GM21447 (cell line): ENCODE data around the gene NFE2L3.
"Not testable (repeated sequence)": the region's sequence is repeated elsewhere in the genome, so short reads cannot be mapped to it uniquely, and the experiment has no call there.

Experiments
- ATAC-seq: cut with Tn5 transposase; IDR thresholded peaks from one replicate; pipeline ENCODE4 v1.9.1; 2021; ENCODE audit not compliant: unreplicated experiment

Gene NFE2L3

GRCh38 chr7:26166684-26167266 is 14.8 kb downstream of the NFE2L3 start:
- peak; percentile 45 for ATAC-seq

DNA sequence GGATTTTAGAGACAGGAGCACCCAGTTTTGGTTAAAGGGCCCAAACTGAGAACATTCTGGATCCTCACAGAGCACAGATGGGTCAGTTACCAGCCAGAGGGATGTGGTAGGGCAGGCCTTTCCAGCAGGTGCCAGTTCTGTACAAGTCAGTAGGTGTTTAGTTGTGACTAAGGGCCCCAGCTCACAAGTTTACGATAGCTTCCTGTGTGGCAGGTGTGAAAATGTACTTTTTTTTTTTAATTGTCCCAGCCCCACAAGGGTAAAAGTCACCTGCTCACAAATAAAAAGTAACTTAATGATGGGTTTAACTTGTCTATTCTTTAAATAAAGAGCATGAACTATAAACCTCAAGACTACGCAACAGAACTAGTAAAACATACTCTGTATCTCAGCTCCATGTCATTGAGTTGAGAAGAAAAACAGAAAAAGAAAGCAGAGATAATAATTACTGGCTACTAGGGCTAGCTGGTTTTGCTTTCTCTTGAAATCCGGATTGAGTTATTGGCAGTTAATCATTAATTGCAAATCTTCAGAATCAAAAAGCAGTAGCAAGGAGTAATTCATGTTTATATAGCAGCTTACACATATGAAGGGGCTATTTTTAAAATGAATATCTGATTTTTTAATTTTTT is 15.4 kb downstream of the NFE2L3 start:
- peak; percentile 89 for ATAC-seq

DNA sequence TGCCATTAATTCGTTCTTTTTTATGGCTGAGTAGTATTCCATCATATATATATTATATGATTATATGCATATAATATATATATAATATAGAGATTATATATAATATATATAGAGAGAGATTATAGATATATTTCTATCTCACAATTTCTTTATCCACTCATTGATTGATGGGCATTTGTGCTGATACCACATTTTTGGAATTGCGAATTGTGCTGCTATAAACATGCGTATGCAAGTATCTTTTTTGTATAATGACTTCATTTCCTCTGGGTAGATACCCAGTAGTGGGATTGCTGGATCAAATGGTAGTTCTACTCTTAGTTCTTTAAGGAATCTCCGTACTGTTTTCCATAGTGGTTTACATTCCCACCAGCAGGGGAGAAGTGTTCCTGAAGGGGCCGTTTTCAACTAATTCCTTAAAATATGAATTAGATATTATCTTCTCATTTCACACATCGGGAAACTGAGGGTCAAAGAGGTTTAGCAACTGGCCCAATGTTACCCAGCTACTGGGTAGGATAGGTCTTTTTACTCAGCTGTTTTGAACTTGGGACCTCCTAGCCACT is 16.5 kb downstream of the NFE2L3 start:
- ATAC-seq, result no peak

DNA sequence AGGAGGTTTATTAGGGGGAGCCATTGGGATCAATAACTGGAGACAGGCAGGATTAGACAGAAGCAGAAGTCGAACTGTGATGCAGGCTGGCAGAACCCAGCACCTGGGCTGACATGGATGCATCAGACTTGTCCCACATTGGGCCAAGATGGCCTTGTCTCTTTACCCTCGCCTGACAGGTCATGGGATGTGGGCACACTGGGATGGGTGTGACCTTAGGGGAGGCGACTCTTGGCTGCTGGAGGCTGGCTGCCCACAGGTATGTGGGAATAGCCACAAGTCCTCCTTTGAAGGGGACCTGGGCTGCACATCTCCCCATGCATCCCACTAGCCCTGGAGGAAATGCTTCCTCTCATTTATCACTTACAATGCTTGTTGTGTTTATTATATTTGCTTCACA is 17.3 kb downstream of the NFE2L3 start:
- no peak for ATAC-seq

GRCh38 chr7:26170663-26171062 is 18.7 kb downstream of the NFE2L3 start:
- ATAC-seq, result no peak

DNA sequence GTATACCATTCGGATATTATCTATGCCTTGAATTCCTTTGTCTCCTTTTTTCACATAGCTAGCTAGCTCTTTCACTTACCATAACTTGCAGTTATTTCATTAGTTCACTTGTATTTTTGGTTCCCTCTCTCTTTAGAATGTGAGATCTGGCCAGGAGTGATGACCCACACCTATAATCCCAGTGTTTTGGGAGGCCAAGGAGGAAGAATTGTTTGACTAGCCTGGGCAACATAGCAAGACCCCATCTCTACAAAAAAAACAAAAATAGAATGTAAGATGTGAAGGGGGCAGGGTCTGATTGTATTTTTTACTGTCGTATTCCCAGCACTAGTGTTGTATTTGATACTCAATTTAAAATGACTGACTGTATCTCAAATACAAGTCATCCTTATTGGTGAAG is 19.6 kb downstream of the NFE2L3 start:
- ATAC-seq, result no peak

- ATAC-seq, result no peak
Measured at GRCh38 chr7:26172048-26172447, 20.1 kb downstream of the NFE2L3 start.

DNA sequence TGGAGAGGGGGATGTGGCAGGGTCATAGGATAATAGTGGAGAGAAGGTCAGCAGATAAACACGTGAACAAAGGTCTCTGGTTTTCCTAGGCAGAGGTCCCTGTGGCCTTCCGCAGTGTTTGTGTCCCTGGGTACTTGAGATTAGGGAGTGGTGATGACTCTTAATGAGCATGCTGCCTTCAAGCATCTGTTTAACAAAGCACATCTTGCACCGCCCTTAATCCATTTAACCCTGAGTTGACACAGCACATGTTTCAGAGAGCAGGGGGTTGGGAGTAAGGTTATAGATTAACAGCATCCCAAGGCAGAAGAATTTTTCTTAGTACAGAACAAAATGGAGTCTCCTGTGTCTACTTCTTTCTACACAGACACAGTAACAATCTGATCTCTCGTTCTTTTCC is 23.9 kb downstream of the NFE2L3 start:
- ATAC-seq, result not testable (repeated sequence)

DNA sequence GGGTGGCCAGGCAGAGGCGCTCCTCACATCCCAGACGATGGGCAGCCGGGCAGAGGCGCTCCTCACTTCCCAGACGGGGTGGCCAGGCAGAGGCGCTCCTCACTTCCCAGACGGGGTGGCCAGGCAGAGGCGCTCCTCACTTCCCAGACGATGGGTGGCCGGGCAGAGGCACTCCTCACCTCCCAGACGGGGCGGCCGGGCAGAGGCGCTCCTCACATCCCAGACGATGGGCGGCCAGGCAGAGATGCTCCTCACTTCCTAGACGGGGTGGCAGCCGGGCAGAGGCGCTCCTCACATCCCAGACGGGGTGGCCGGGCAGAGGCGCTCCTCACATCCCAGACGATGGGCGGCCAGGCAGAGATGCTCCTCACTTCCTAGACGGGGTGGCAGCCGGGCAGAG is 24.7 kb downstream of the NFE2L3 start:
- ATAC-seq, result not testable (repeated sequence)

GRCh38 chr7:26177269-26177668 is 25.3 kb downstream of the NFE2L3 start:
- not testable (repeated sequence) for ATAC-seq

- ATAC-seq, result no peak
Measured at GRCh38 chr7:26178272-26178960, 26.4 kb downstream of the NFE2L3 start.

DNA sequence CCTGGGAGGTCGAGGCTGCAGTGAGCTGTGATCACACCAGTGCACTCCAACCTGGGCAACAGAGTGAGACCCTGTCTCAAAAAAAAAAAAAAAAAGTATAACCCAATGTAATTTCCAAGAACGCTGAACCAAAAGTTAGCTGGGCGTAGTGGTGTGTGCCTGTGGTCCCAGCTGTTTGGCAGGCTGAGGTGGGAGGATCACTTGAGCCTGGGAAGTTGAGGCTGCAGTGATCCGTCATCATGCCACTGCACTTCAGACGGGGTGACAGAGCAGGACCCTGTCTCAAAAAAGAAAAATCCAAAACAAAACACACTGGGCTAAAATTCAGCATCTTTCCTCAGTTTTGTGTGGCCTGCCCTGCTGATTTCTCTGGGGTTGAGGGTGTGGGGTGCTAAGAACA is 27.4 kb downstream of the NFE2L3 start:
- no peak for ATAC-seq

DNA sequence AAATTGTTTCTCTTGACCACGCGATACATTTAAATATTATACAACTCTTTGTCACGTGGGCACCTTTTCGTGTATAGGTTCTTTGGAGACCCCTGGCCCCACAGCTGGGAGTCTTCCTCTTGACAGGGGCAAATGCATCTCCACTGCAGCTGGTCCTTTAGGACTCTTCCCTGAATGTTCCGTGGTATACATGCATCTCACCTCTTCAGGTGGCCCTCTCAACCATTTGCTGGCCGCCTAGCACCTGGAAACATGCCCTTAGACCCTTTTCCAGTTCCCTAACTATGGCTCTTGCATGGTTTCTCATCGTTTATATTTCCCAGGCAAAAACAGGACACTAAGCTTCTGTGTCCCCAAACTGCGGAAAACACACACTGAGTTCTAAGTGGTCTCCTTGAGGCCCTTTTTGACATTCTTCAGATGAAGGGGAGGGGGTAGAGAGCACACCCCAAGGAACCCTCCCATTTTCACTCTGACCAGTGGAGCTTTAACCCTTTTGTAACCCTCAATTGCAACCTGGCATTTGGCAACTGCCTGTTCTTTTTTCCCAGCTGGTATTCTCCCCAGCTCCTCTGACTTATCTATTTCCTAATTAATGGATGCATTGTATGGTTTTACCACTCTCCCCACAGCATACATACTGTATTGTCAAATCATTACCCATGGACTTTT is 28.0 kb downstream of the NFE2L3 start:
- no peak for ATAC-seq

GRCh38 chr7:26180792-26181198 is 28.8 kb downstream of the NFE2L3 start:
- ATAC-seq, result no peak

DNA sequence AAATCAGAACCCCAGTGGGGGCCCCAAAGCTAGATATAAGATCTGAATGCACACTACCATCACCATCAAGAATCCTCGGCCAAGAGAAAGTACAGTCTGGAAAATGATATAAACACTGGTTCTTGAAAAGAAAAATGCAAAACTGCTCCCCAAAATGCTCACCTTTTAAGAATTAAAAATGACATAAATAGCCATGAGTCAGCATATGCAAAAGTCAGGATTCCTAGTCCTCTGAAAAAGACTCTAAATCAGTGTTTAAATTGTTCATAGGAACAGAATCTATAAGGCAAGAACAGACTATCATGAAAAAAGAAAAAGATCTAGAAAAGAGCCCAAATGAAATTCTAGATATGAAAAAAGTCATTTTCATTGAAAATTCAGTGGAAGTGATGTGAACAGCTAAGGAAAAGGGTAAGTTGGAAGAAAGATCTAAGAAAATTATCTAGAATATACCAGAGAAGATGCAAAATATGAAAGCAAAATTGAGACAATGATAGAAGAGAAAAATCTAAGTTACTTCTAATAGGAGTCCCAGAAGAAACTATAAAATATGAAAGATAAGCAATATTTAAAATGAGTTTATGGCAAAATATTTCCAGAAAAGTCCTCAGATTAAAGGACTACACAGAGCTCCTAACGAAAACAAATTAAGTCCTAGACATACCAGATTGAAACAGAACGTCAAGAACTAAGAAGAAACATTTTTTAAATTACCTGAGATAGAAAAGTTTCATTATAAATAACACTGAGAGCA is 29.7 kb downstream of the NFE2L3 start:
- ATAC-seq, result no peak

DNA sequence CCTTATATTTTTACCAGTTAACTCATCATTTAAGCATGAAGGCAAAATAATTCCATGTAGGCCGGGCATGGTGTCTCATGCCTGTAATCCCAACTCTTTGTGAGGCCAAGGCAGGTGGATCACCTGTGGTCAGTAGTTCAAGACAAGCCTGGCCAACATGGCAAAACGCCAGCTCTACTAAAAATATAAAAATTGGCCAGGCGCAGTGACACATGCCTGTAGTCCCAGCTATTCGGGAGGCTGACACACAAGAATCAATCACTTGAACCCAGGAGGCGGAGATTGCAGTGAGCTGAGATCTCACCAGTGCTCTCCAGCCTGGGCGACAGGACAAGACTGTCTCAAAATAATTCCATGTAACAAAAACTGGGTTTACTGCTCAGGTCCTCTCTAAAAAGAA is 30.3 kb downstream of the NFE2L3 start:
- no peak for ATAC-seq

DNA sequence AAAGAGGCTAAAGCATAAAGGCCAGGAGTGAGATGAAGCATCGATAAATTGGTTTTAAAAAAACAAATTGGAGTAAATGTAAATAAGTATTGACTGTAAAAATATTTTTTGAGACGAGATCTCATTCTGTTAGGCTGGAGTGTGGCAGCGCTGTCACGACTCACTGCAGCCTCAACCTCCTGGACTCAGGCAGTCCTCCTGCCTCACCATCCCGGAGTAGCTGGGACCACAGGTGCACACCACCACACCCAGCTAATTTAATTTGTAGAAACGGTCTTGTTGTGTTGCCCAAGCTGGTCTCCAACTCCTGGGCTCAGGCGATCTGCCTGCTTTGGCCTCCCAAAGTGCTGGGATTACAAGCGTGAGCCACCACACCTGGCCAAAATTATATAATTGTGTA is 30.7 kb downstream of the NFE2L3 start:
- no peak for ATAC-seq

DNA sequence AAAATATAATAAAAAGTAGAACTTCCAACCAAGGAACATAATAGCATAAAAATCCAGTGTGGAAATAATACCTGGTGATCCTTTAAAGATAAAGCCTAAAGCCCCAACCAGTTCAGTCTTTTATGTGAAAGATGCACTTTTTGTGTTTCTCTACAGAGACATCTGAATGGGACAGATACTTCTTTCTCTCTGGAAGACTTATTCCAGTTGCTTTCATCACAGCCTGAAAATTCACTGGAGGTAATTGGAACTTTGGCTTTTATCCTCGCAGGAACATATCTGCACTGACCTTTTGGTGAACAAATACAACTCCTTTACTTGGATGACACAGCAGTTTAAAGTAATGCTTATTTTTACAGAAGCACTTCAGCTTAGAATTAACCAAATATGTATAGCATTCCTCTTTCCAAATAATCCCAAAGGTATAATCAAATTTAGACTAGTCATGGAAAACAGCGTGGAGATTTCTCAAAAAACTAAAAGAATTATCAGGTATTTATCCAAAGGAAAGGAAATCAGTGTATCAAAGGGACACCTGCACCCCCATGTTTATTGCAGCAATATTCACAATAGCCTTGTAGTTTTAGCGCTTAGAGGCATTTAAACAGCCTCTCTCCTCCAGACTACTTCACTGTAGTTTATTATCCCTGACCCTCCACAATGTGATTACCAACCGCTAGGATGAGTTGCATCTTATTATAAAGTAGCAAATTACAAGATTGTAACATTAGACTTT is 31.7 kb downstream of the NFE2L3 start:
- no peak for ATAC-seq

DNA sequence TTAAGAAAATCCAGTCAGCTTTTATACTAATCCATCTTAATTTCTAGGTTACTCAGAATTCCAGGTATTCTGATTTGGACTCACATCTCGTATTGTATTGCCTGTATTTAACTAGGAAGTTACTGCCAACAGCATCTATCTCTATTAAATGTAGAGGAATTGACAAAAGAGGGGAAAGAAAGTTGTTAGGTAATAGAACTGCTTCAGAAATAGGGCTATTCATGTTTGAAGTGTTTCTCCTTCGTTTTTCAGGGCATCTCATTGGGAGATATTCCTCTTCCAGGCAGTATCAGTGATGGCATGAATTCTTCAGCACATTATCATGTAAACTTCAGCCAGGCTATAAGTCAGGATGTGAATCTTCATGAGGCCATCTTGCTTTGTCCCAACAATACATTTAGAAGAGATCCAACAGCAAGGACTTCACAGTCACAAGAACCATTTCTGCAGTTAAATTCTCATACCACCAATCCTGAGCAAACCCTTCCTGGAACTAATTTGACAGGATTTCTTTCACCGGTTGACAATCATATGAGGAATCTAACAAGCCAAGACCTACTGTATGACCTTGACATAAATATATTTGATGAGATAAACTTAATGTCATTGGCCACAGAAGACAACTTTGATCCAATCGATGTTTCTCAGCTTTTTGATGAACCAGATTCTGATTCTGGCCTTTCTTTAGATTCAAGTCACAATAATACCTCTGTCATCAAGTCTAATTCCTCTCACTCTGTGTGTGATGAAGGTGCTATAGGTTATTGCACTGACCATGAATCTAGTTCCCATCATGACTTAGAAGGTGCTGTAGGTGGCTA is 32.5 kb downstream of the NFE2L3 start:
- not testable (repeated sequence) for ATAC-seq
